IPS-15b (cell line): ENCODE measurements around the gene TICAM2.

ENCODE experiments used
- H3K27me3 ChIP-seq: one replicate; pipeline ENCODE4 v1.6.1; 2013; ENCODE audit warnings: low read length; ENCODE audit not compliant: control insufficient read depth, insufficient read depth
- H3K36me3 ChIP-seq: one replicate; pipeline ENCODE4 v1.6.1; 2013; ENCODE audit warnings: low read length; ENCODE audit not compliant: control insufficient read depth, insufficient read depth
- H3K4me1 ChIP-seq: one replicate; pipeline ENCODE4 v1.6.1; 2013; ENCODE audit warnings: mild to moderate bottlenecking, low read length; ENCODE audit not compliant: control insufficient read depth, insufficient read depth
- H3K4me3 ChIP-seq: one replicate; pipeline ENCODE4 v1.5.1; 2013; ENCODE audit warnings: low read depth, low read length
- H3K9ac ChIP-seq: one replicate; pipeline ENCODE4 v1.6.1; 2013; ENCODE audit warnings: low read depth, mild to moderate bottlenecking, low read length
- H3K9me3 ChIP-seq: one replicate; pipeline ENCODE4 v1.6.1; 2013; ENCODE audit warnings: mild to moderate bottlenecking, low read length; ENCODE audit not compliant: control insufficient read depth, insufficient read depth

The TICAM2 gene

DNA sequence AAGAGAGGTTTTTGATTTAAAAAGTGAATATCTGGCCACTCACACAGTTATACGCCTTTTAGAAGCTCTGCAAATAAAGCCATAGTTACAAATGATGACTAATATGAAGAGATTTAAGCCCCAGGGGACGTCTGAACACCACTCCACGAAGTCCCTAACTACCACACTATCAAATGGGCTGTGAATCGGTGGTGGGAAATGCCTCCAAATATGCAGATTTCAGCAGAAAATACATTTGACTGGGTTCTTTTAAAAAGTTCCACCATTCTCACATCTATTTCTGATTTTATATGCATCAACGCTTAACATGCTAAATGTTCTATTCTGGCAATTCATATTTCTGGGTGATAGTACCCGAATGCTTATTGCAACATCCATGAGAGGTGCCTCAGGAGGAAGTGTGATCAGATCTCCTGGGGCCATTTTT, 22.5 kb downstream of the TICAM2 start:
- Histone ChIP-seq H3K36me3 (no peaks in the 10 kb centered on the region), H3K4me1 (no peaks in the 10 kb centered on the region), H3K27me3 (no peaks in the 10 kb centered on the region), H3K4me3 (no peak overlapping the region), H3K9ac (no peak overlapping the region), H3K9me3 (no peaks in the 10 kb centered on the region)

DNA sequence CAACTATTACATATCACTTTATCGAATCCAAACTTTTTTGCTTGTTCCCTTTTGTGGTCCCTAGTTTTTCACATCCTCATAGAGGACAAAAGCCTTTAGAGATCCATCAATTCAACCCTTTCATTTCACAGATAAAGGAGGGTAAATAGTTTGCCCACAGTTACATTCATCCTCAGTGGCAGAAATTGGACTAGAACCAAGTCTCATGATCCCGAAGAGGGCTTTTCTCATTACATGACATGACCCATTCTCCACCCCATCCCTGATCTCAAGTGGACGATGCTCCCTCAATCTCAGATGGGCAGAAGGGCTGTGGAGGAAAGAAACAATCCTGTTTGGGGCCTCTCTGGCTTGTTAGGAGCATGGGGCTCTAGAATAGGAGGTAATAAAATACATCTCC, 23.1 kb downstream of the TICAM2 start:
- no peak overlapping the region for H3K9ac ChIP-seq
- H3K4me1 ChIP-seq, result no peaks in the 10 kb centered on the region
- H3K4me3 ChIP-seq, result no peak overlapping the region
- no peaks in the 10 kb centered on the region for H3K9me3 ChIP-seq
- H3K36me3 ChIP-seq, result no peaks in the 10 kb centered on the region
- no peaks in the 10 kb centered on the region for H3K27me3 ChIP-seq

DNA sequence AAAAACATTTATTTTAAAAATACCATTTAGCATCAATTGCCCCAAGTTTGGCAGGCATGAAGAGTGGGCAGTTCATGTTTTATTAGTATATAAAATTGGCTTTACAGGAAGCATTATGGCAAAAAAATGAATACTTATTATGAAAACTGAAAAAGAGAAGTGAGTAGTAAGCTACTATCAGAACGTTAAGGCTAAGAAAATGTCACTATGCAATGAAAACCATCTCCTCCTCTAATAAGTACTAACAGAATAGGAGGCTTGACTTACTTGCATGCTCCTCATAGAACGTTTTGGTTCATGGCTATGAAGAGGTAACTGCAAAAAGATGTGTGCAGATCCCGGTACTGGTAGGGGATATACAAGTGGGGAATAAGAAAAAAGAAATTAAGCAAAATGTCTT, 23.6 kb downstream of the TICAM2 start:
- no peak overlapping the region for H3K9ac ChIP-seq
- H3K9me3 ChIP-seq, result no peaks in the 10 kb centered on the region
- no peaks in the 10 kb centered on the region for H3K27me3 ChIP-seq
- no peak overlapping the region for H3K4me3 ChIP-seq
- H3K36me3 ChIP-seq, result no peaks in the 10 kb centered on the region
- no peaks in the 10 kb centered on the region for H3K4me1 ChIP-seq

DNA sequence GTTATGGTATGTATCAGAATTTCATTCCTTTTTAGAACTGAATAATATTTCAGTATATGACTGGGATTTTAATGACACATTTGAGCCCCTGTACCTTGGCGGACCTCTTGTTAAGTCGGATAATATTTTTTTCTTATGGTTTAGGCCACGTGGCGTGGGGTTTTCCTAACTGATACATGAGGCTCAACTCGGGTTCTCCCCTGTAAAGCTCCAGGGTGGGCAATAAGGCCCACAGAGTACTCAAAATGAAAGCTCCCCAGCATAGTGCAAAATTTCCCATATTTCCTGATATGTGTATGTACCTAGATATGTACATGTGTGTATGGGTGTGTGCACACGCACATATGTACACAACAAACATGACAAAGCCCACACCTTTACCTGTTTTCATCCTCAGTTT, 24.5 kb downstream of the TICAM2 start:
- Histone ChIP-seq H3K27me3 (no peaks in the 10 kb centered on the region), H3K9ac (no peak overlapping the region), H3K9me3 (no peaks in the 10 kb centered on the region), H3K4me3 (no peak overlapping the region), H3K4me1 (no peaks in the 10 kb centered on the region), H3K36me3 (no peaks in the 10 kb centered on the region)

DNA sequence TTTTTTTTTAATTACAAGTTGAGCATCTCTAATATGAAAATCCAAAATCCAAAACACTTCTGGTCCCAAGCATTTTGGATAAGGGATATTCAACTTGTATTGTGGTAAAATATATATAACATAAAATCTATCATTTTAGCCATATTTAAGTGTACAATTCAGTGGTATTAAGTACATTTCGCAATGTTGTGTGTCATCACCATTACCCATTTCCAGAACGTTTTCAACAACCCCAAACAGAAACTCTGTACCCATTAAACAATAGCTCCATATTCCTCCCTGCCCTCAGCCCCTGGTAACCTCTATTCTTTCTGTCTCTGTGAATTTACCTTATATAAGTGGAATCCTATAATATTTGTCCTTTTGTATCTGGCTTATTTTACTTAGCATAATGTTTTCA, 24.9 kb downstream of the TICAM2 start:
- H3K4me3 ChIP-seq, result no peak overlapping the region
- H3K4me1 ChIP-seq, result no peaks in the 10 kb centered on the region
- no peaks in the 10 kb centered on the region for H3K36me3 ChIP-seq
- no peak overlapping the region for H3K9ac ChIP-seq
- no peaks in the 10 kb centered on the region for H3K9me3 ChIP-seq
- H3K27me3 ChIP-seq, result no peaks in the 10 kb centered on the region

DNA sequence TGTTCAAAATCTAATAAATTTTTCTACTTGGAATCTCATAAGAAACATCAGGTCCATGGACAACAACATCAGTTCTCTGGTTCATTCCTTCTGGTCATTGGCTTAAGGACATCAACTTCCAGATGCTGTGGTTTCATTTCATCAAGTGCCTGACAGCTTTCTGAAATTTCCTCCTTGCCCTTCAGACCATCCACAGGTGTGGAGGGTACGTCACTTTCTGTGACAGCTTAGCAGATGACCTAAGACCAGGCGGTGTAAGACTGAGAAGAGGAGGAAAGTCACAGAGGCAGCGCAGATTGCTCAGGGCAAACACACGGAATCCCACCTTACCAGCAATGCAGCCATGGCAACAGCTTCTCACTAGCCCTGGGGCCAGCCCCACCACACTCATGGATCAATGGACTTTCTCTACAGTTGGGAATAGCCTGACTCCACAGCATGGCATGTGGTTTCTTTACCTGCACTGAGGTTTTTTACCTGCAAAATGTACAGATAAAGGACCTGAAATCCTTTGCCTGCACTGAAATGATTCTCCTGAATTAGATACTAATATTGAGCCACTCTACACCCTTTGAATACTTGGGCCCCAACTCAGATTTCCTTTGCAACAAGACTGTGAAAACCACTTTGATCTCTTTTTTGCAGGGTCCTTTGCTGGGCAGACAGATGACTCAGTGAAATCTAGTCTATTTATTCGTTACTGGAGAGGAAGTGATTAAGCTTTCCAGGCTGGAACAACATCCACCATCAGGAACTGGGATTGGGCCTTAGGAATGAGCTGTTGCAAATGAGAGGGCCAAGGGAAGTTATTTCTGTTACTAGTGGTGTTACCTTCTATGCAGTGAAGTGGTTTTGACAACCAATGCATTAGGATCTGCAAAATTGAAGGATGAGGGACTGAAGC, 26.9 kb downstream of the TICAM2 start:
- no peak overlapping the region for H3K9ac ChIP-seq
- H3K27me3 ChIP-seq, result no peaks in the 10 kb centered on the region
- H3K4me1 ChIP-seq, result no peaks in the 10 kb centered on the region
- no peaks in the 10 kb centered on the region for H3K36me3 ChIP-seq
- H3K9me3 ChIP-seq, result no peaks in the 10 kb centered on the region
- no peak overlapping the region for H3K4me3 ChIP-seq

DNA sequence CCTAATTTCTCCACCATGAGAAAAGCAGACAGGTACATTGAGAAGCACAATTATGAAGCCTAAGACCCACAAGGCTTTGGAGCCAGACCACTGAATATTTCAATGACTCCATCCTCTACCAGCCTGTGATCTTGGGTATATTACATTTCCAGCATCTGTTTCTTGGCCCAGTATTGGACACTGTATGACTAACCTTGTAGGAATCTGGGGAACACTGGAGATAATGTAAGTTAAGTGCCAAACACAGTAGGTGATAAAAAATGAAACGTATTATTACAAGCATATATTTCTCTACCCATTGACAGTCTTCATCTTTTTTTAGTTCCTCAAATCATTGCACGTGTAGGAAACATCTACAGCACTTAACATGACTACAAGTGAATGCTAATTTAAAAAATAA, 29.1 kb downstream of the TICAM2 start:
- H3K9me3 ChIP-seq, result no peaks in the 10 kb centered on the region
- no peaks in the 10 kb centered on the region for H3K27me3 ChIP-seq
- H3K4me1 ChIP-seq, result no peaks in the 10 kb centered on the region
- no peak overlapping the region for H3K4me3 ChIP-seq
- H3K36me3 ChIP-seq, result no peaks in the 10 kb centered on the region
- no peak overlapping the region for H3K9ac ChIP-seq

DNA sequence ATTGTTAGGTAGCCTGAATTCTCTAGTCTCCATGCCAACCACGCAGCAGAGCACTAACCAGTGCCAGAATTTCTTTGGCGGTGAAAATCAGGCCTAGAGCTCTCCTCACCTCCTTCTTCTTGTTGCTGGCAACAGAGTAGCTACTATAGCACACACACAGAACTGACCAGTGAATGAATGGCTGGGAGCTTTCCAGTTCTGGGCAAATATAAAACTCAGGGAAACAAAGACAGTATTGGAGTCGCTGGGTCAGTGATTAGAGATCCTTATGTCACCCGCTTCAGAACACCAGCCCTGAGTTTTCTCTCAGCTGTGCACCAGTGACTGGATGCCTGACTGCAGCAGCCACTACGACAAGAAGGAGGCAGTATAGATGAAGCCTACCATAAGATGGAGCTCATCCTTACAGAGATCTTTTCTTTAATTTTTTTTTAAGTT, 30.8 kb downstream of the TICAM2 start:
- no peaks in the 10 kb centered on the region for H3K4me1 ChIP-seq
- no peaks in the 10 kb centered on the region for H3K36me3 ChIP-seq
- H3K9me3 ChIP-seq, result no peaks in the 10 kb centered on the region
- no peaks in the 10 kb centered on the region for H3K27me3 ChIP-seq
- no peak overlapping the region for H3K4me3 ChIP-seq
- no peak overlapping the region for H3K9ac ChIP-seq

DNA sequence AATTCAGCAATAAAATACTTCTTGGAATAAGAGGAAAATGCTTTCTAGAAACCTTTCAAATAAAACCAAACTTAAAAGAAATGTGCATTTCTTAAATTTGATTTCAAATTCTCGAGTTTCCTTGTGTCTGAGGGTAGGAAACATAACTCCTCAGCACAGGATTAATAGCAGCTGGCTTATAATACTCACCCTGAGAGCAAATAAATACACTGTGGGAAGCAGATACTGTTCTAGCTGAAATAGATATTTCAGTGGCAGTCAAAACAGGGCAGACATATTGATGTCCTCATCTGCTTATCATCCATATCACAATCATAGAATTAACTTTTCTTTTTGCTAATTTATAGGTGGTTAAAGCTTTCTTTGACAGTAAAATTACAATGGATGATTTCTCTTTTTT, 33.6 kb downstream of the TICAM2 start:
- Histone ChIP-seq H3K4me3 (no peak overlapping the region), H3K27me3 (no peaks in the 10 kb centered on the region), H3K9me3 (no peaks in the 10 kb centered on the region), H3K4me1 (no peaks in the 10 kb centered on the region), H3K36me3 (no peaks in the 10 kb centered on the region), H3K9ac (no peak overlapping the region)

DNA sequence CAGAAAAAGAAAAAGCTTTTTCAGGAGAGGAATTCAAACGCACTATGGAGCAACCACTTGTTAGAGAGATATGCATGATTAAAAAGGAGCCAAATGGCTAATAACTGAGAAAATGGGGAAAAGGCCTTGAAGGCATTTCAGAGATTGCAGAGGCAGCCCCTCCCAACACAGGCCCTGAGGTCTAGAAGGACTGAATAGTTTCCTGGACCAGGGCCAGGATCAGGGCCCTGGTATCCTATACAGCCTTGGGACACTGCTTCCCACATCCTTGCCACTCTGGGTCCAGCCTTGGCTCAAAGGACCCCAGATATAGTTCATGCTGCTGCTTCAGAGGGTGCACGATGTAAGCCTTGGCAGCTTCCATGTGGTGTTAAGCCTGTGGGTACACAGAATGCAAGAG, 37.0 kb downstream of the TICAM2 start:
- Histone ChIP-seq H3K4me3 (no peak overlapping the region), H3K4me1 (no peaks in the 10 kb centered on the region), H3K9me3 (no peaks in the 10 kb centered on the region), H3K27me3 (no peaks in the 10 kb centered on the region), H3K9ac (no peak overlapping the region), H3K36me3 (no peaks in the 10 kb centered on the region)

DNA sequence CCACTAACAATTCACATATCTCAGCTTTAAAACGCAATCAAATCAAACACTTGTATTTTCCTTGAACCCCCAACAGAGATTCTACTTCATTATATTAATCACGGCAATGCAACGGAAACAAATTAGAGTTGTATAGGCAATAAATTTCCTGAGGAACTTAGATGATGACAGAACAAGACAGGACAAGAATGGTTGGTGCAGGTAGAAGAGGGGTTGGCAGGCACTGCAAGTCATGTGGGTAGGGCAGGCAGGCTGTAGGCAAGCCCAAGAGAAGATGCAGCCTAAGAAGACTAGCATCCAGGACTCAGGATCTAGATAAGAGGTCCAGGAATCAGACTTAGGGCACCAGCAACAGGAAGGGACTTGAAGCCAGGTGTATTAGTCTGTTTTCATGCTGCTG, 41.1 kb downstream of the TICAM2 start:
- Histone ChIP-seq H3K27me3 (no peaks in the 10 kb centered on the region), H3K4me1 (peaks cover 6% of the 10 kb centered on the region), H3K9ac (no peak overlapping the region), H3K4me3 (no peak overlapping the region), H3K9me3 (no peaks in the 10 kb centered on the region), H3K36me3 (no peaks in the 10 kb centered on the region)

DNA sequence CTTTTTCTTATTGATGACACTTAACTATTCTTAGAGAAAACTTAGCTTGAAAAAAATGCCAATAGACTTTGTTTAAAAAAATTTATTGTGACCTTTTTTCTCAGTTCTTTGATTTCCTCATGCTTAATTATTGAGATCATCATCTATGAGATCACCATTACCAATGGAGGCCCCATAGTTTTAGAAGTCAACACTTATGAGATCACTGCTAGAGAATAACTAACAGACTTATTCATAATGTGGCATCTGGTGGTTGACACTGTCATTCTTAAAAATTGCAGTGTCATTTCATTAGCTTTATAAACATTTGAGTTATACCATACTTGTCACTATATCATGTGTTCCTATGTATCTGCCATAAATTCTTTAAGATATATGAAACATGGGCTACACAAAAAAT, 42.8 kb downstream of the TICAM2 start:
- no peak overlapping the region for H3K9ac ChIP-seq
- no peak overlapping the region for H3K4me3 ChIP-seq
- peaks cover 6% of the 10 kb centered on the region for H3K4me1 ChIP-seq
- no peaks in the 10 kb centered on the region for H3K9me3 ChIP-seq
- no peaks in the 10 kb centered on the region for H3K27me3 ChIP-seq
- no peaks in the 10 kb centered on the region for H3K36me3 ChIP-seq
